GM21360 (cell line): ENCODE measurements around the gene DCUN1D3.

ENCODE experiments used
- ATAC-seq: cut with Tn5 transposase; IDR thresholded peaks from one replicate; pipeline ENCODE4 v1.9.1; 2021; ENCODE audit warnings: mild to moderate bottlenecking, moderate library complexity; ENCODE audit not compliant: unreplicated experiment

DCUN1D3 gene

GRCh38 chr16:20894388-20894787, 5.8 kb downstream of the DCUN1D3 start:
- ATAC-seq: no peak

GRCh38 chr16:20889625-20890275, 10.4 kb downstream of the DCUN1D3 start:
- no peak for ATAC-seq

GRCh38 chr16:20887207-20887606, 13.0 kb downstream of the DCUN1D3 start:
- no peak for ATAC-seq

- ATAC-seq: no peak
Measured at GRCh38 chr16:20886320-20886719, 13.8 kb downstream of the DCUN1D3 start.

GRCh38 chr16:20884240-20884556, 16.0 kb downstream of the DCUN1D3 start:
- ATAC-seq: no peak

- ATAC-seq: no peak
Measured at GRCh38 chr16:20883554-20884239, 16.5 kb downstream of the DCUN1D3 start.

- no peak for ATAC-seq
Measured at GRCh38 chr16:20881503-20881878, 18.7 kb downstream of the DCUN1D3 start.

GRCh38 chr16:20880867-20881502, 19.2 kb downstream of the DCUN1D3 start:
- ATAC-seq: no peak

GRCh38 chr16:20879175-20880040, 20.8 kb downstream of the DCUN1D3 start:
- no peak for ATAC-seq

GRCh38 chr16:20878682-20879147, 21.4 kb downstream of the DCUN1D3 start:
- no peak for ATAC-seq

- ATAC-seq: no peak
Measured at GRCh38 chr16:20875355-20875650, 24.9 kb downstream of the DCUN1D3 start.

GRCh38 chr16:20874088-20874581, 26.0 kb downstream of the DCUN1D3 start:
- ATAC-seq: no peak

GRCh38 chr16:20873331-20873730, 26.8 kb downstream of the DCUN1D3 start:
- no peak for ATAC-seq

GRCh38 chr16:20871941-20872815, 28.0 kb downstream of the DCUN1D3 start:
- no peak for ATAC-seq

- ATAC-seq: no peak
Measured at GRCh38 chr16:20871258-20871657, 28.9 kb downstream of the DCUN1D3 start.

- no peak for ATAC-seq
Measured at GRCh38 chr16:20870122-20870820, 29.9 kb downstream of the DCUN1D3 start.

GRCh38 chr16:20868890-20869289, 31.3 kb downstream of the DCUN1D3 start:
- ATAC-seq: no peak

GRCh38 chr16:20867585-20867984, 32.6 kb downstream of the DCUN1D3 start:
- no peak for ATAC-seq

- ATAC-seq: no peak
Measured at GRCh38 chr16:20866801-20867200, 33.4 kb downstream of the DCUN1D3 start.
